GM18951 (cell line): ENCODE results near the gene FRY.
"Not testable (repeated sequence)": the region's sequence is repeated elsewhere in the genome, so short reads cannot be mapped to it uniquely, and the experiment has no call there.

Source experiments
- POLR2A ChIP-seq: IDR thresholded peaks from 4 replicates; pipeline ENCODE4 v1.6.1; 2011; ENCODE audit warnings: mild to moderate bottlenecking; ENCODE audit not compliant: insufficient read length, insufficient read depth; ENCODE audit errors: extremely low read depth
- in situ Hi-C: fragments of 300-500 bp; cut with MboI; formaldehyde crosslinking; loops from one replicate; pipeline ENCODE4 v1.12.0; 2022; ENCODE audit warnings: low sequenced_read_pairs, mixed read lengths, inconsistent platforms; ENCODE audit not compliant: unreplicated experiment

The FRY gene

DNA sequence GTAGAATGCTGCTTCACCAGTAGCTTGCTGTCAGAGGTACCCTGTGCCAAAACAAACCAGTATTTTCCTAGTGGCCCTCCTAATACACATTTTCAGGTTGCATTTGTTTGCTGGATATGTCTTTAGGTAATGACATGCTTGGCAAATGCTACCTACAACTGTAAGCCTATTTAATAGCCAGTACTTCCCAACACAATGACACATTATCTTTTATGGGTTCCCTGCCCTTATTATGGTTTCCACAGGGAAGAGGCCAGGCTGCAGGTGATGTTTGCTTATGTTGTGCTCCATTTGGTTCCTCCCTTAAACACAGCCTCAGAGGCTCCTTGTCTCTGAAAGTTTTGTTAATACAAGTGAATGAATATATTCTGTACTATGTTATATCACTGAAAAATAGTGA, 24.7 kb downstream of the FRY start:
- TF ChIP-seq POLR2A, result no peak
- in situ Hi-C loops, result no loop called here

DNA sequence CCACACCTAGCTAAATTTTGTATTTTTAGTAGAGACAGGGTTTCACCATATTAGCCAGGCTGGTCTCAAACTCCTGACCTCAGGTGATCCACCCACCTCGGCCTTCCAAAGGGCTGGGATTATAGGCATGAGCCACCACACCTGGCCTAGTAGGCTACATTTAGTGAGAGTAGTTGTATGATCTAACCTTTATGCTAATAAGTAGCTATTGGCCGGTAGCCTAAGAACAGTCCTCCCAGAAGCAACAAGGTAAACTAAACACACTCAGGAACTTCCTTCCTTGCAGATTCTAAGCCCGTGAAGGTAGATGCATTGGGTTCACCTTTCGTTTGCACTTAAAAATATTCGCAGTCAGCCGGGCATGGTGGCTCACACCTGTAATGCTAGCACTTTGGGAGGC, 25.8 kb downstream of the FRY start:
- in situ Hi-C loops, result not testable (repeated sequence)

DNA sequence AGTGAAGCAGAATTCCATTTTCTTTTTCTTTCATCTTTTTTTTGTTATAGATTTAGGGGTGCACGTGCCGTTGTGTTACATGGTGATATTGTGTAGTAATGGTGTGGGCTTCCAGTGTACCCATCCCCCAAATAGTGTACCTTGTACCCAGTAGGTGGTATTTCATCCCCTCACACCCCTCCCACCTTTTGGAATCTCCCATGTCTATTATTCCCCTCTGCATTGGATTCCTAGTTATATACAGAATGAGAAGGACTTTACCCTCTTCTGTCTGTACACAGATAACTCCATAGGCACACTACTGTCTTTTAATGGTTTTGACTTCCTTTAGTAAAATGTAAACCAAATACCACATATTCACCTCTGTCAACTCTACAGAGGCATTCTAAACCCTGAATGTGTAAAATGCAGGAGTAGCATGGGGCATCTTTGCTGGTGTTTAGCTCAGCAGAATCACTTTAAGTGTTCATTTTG, 28.0 kb downstream of the FRY start:
- TF ChIP-seq POLR2A, result no peak
- in situ Hi-C loops, result no loop called here

DNA sequence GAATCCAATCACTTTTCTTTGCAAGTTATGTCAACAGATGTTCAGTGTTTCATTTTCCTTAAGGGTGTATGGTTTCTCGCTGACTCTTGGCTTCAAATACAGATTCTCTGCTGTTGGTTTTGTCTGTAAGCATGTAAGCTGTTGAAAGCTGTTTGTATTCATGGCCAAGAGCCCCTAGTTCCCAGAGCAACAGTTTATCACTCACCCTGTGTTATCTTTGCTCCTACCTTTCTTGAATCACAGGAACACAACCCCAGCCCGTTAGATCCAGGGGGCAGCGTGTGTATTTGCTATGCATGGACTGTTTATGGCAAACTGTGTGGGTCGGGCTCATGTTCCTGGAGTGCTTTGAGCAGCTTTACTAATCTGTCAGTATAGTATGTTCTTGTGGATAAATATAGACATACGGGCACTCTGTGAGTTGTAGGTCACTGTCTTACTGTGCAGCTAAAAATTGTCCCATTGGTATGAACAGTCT, 28.9 kb downstream of the FRY start:
- in situ Hi-C loops, result no loop called here
- TF ChIP-seq POLR2A, result no peak

DNA sequence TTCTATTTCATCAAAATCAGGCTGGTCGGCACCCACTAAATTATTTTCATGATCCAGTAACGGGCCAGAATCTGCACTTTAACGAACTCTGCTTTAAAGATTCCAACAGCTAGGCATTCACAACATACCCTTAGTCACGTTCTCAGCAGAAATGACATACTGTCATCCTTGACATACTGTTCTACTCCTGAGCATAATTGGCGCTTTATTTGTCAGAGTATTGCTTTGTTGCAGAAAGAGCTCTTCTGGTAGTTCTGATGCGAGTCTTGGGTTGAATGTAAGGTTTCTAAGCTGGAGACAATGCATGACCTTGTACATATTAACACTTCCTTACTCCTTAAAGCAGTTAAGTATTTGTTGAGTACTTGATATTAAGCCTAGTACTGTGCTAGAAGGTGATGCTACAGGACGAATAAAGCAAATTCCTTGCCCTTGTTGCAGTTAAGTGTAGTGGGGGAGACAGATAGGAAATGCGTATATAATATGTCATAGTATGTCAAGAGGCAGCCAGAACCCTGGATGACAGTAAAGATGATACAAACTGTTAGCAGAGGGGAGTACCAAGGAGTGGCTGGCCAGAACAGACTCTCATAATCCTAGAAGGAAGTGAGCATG, 32.2 kb downstream of the FRY start:
- in situ Hi-C loops, result no loop called here
- TF ChIP-seq POLR2A, result no peak

DNA sequence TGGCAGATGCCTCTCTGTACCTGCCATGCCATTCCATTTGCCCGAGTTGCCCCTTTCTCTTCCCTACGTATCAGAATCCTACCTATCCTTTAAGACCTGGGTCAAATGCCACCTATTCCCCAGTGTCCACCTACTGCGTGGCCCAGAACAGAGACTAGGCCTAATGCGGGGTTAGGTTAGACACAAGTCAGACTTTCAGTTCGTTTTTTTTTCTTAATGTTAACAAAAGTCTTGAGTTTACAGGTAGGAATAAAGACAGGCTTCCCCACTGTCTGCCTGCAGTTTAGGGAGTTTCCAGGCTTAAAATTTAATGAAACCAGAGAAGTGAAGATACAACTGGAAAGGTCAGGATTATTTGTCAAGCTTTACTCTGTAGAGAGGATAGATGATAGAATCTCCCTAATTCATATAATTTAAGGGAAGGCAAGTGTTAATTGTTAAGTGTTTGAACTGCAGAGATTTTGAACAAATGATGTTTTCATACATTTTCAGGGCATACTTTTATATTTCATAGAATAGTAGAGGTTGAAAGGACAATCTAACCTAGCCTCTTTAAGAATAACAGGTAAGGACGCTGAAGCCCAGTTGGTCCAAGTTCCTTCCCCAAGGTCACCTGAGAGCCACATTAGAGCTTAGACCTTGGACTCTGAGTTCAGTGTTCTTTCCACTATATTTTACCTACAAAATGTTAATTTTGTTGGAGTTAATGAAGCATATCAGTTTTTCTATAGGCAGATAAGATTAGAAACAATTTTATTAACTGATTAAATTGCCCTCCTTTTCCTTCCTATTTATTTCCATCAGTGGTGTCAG, 35.8 kb downstream of the FRY start:
- in situ Hi-C loops, result no loop called here
- no peak for TF ChIP-seq POLR2A

DNA sequence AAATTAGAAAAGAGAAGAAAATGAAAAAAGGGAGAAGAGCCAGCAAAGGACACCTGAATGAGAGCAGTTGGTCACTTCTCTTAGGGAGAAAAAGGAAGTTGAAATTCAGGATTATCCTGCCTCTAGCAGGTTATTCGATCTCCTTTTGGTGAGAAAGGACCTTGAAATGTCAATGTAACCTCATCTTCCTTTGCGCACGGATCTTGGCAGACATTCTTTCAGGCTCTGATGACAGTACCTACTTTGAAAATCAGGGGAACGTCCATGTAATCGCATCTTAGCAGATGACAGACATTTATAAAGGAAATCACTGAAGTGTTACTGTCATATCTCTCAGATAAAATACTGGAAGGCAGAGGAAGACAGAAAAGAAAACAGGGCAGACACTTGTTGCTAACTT, 36.7 kb downstream of the FRY start:
- TF ChIP-seq POLR2A, result no peak
- in situ Hi-C loops, result no loop called here

DNA sequence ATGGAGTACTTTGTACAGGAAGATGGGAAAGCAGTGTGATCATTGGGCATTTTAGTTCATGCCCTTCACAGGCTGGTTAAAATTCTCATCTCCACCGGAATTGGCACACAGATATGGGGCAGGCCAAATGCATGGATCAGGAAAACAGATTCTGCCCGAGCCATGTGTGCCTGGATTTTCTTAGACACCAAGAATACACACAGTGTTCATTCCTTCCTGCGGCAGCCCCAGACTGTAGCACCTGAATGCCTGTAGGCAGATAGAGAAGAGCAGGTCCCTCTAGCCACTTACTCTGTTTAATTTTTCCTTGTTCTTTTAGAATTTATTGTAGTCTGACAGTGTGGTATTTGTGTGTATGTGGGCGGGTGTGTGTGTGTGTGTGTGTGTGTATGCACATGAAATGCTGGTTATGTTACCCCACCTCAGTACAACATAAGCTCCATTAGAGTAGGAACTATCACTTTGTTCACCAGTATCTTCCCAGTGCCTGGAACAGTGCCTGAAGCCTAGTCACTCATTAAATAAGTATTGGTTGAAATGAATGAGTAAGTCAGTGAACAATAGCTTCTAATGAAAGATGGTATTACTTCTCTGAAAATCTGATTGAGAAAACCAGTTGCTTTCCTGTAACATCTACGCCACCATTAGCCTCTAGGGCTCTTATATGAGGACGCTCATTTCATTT, 41.7 kb downstream of the FRY start:
- in situ Hi-C loops, result no loop called here
- no peak for TF ChIP-seq POLR2A

DNA sequence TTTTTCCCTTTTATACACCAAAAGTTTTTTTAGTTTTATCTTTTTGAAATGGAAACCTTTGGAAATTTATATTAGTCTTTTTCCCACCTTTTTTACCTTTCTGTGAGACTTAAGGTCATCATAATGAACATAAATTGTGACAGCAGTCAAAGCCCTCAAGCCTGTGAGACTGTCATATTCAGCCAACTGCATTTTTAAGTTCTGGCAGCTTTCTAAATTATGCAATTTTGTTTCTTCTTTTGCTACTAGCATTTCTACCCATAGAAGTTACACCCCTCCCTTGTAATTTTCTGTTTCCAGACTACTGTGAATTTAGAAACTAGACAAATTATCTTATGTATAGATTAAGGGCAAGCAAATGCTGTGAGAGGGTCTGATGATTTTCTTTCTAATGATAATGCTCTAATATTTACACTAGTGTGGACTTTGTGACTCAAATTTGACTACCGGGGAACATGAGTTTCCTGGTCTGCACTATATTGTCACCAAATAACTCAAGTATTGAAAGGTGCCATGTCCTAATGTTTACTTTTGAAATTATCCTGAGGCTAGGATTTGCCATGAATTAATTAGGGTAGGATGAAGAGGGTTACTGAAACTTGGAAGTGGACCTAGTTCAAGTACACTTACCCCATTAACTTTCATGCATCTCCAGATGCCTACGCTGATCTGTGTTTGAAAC, 43.7 kb downstream of the FRY start:
- TF ChIP-seq POLR2A, result no peak
- in situ Hi-C loops, result no loop called here

DNA sequence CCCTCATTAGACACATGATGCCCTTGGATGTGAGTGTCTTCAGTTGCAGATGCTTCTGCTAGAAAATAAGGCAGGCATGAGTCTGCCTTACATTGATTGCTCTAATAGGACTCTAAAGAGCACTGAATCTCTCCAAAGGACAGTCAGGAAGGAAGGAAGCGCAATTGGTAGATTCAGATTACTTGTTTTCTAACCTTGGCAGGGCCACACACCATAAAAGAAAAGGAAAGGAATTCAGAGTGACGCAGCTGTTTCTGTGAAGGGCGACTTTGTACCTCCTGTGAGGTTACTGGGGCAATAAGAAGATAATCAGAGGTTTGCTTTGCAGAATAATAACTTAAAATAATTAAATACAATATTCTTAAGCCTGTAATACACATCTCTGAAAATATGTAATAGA, 48.0 kb downstream of the FRY start:
- in situ Hi-C loops, result no loop called here
- no peak for TF ChIP-seq POLR2A

DNA sequence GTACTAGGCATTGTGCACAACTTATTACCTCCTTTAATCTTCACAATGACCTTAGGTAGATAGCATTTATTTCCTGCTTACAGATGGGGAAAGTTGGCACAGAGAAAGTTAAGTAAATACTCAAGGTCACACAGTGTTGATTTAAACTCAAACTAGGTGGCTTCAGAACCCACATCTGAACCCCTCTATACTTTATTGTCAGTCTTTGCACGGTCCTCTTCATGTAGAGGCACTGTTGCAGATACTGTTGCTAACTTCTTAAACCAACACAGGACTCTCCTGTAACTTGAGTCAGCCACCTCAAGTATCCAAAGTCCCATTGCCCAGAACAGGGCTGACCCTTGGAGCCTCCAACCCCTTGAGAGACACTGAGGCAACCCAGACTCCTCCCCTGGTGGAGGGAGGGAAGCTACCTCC, 48.8 kb downstream of the FRY start:
- TF ChIP-seq POLR2A, result no peak
- in situ Hi-C loops, result no loop called here

DNA sequence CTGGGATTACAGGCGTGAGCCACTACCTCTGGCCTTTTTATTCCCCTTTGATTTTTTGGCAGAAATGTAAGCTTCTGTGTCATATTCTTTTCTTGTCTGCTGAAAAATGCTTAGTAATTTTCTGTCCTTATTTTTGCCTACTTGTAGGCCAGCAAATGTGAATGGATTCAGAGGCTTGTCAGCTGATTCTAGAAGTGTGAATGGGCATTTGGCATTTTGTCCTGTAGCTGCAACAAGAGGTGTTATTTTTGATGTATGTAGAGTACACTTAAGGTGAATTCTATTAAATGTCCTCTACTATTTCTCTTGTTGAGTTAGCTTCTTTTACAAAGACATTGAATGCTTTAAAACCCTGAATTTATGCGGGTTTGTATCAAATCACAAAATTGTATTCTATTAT, 50.0 kb downstream of the FRY start:
- TF ChIP-seq POLR2A, result no peak
- in situ Hi-C loops, result no loop called here

DNA sequence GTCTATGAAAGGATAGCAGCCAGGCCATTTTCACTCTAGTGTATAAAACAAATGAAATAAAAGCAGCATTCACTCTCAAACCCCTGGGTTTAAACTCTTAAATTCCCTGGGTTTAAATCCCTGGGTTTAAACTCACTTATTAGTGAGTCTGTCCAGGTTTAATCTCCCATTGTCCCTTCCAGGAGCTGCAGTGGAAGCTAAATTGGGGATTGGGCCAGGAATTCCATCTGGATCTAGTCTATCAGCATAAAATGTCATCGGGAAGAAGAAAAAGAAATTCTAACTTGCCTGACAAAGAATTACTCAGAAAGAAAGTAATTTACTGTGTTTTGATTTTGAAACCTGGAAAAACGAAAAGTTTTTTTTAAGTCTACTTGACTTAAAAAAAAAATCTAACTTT, 54.8 kb downstream of the FRY start:
- no peak for TF ChIP-seq POLR2A
- in situ Hi-C loops, result no loop called here
